Stimulated activated CD4-positive, alpha-beta T cell treated with anti-CD3 and anti-CD28 coated beads, TNF-alpha, amount 100 ng/mL, for 48 hours (primary cell): ENCODE measurements around the gene EGLN1.

Experiments
- DNase-seq, 3 donors: peaks; one replicate each; pipeline ENCODE4 v3.0.0-alpha.2; 2020; ENCODE audit warnings: low read depth in 3 of 3

The EGLN1 gene

GRCh38 chr1:231421546-231421970, 529 bp downstream of the EGLN1 start:
- DNase-seq, result no peak

GRCh38 chr1:231420959-231421545, 1.0 kb downstream of the EGLN1 start:
- peak in 1 of 3 donors; percentile 28 for DNase-seq

- no peak for DNase-seq
These were observed 1.7 kb downstream of the EGLN1 start for GRCh38 chr1:231420299-231420958.

GRCh38 chr1:231419738-231420298, 2.3 kb downstream of the EGLN1 start:
- no peak for DNase-seq

- DNase-seq, result no peak
These were observed 2.9 kb downstream of the EGLN1 start for GRCh38 chr1:231419147-231419546.

- no peak for DNase-seq
These were observed 3.4 kb downstream of the EGLN1 start for GRCh38 chr1:231418741-231419107.

GRCh38 chr1:231418101-231418740, 3.9 kb downstream of the EGLN1 start:
- DNase-seq, result no peak

GRCh38 chr1:231417513-231417912, 4.6 kb downstream of the EGLN1 start:
- DNase-seq, result no peak

GRCh38 chr1:231416901-231417300, 5.2 kb downstream of the EGLN1 start:
- no peak for DNase-seq

GRCh38 chr1:231415018-231415583, 7.0 kb downstream of the EGLN1 start:
- DNase-seq, result no peak

GRCh38 chr1:231414260-231415016, 7.6 kb downstream of the EGLN1 start:
- DNase-seq, result no peak

GRCh38 chr1:231413749-231414082, 8.4 kb downstream of the EGLN1 start:
- no peak for DNase-seq

- DNase-seq, result no peak
These were observed 11.0 kb downstream of the EGLN1 start for GRCh38 chr1:231411036-231411531.

GRCh38 chr1:231410036-231410612, 12.0 kb downstream of the EGLN1 start:
- no peak for DNase-seq

GRCh38 chr1:231408528-231409094, 13.5 kb downstream of the EGLN1 start:
- DNase-seq, result no peak

GRCh38 chr1:231407547-231408396, 14.3 kb downstream of the EGLN1 start:
- no peak for DNase-seq

- DNase-seq, result no peak
These were observed 15.0 kb downstream of the EGLN1 start for GRCh38 chr1:231407049-231407448.

- no peak for DNase-seq
These were observed 17.8 kb downstream of the EGLN1 start for GRCh38 chr1:231404318-231404717.

- DNase-seq, result no peak
These were observed 20.6 kb downstream of the EGLN1 start for GRCh38 chr1:231401478-231401877.
